ENCODE results near the gene ABAT. TPM values are rescaled to one million over a fixed set of nuclear protein-coding genes. Genes with fewer than 3 reads are reported as not detected.
A peak's percentile ranks its signal among the peaks of the same experiment; 100 is the strongest.
"Not testable (repeated sequence)": the region's sequence is repeated elsewhere in the genome, so short reads cannot be mapped to it uniquely, and the experiment has no call there.

The ABAT gene
- total and polyA plus RNA-seq, 5 donors from 2014 or later, result 2.3 to 13.9 (median 3.3) TPM

DNA sequence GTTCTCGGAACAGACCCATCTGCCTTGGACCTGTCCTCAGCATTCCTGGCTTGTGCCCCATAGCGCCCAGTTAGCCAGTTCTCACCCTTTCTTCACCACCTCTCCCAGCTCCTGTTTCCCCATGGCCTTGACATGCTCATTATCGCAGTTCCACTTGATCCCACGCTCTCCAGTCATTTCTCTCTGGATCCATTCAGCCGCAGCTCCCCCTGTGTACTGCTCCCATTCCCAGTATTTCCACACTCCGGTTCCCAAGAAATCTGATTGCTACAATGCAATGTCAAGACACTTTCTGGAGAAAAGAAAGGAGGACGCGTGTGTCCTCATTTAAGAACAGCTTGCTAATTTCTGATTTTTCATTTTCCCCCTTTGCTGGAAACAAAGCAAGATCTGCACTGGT is 67.7 kb downstream of the ABAT start:
- Histone ChIP-seq H3K36me3 (ENCODE audit: control insufficient read depth, insufficient read depth, low read length) (peaks cover 4% of the 10 kb centered on the region), H3K9me3 (ENCODE audit: control insufficient read depth in 2 of 2, low read length in 2 of 2) (no peaks in the 10 kb centered on the region), H3K4me1 (ENCODE audit: control insufficient read depth, insufficient read depth, low read length, poor library complexity, severe bottlenecking) (no peaks in the 10 kb centered on the region), H3K27ac (ENCODE audit: insufficient read depth, low read length, poor library complexity, severe bottlenecking) (no peak overlapping the region), H3K27me3 (ENCODE audit: control insufficient read depth, insufficient read depth, low read length) (no peaks in the 10 kb centered on the region), H3K4me3 (ENCODE audit: low read depth, low read length) (no peak overlapping the region)
- Mint-ChIP-seq H3K4me1 (no peaks in the 10 kb centered on the region), H3K27ac (peak overlapping the region in 1 of 3 donors; percentile 2), H3K9me3 (peaks cover 0 to 3% (median 0%) of the 10 kb centered on the region in 7 donors), H3K36me3 (peaks cover 24% of the 10 kb centered on the region), H3K4me3 (no peak overlapping the region), H3K27me3 (no peaks in the 10 kb centered on the region)
- DNase-seq (no peak), ATAC-seq (ENCODE audit: low read depth in 2 of 2) (no peak)

GRCh38 chr16:8748944-8749343 is 74.5 kb downstream of the ABAT start:
- not testable (repeated sequence) for ATAC-seq (ENCODE audit: low read depth in 2 of 2); DNase-seq; H3K27me3 Mint-ChIP-seq; H3K4me3 Mint-ChIP-seq; H3K4me3 ChIP-seq (ENCODE audit: low read depth, low read length); H3K9me3 Mint-ChIP-seq; H3K27ac ChIP-seq (ENCODE audit: insufficient read depth, low read length, poor library complexity, severe bottlenecking); H3K9me3 ChIP-seq (ENCODE audit: control insufficient read depth in 2 of 2, low read length in 2 of 2); H3K27me3 ChIP-seq (ENCODE audit: control insufficient read depth, insufficient read depth, low read length); H3K4me1 Mint-ChIP-seq; H3K4me1 ChIP-seq (ENCODE audit: control insufficient read depth, insufficient read depth, low read length, poor library complexity, severe bottlenecking)
- Mint-ChIP-seq H3K27ac (peak overlapping the region in 1 of 3 donors; percentile 1), H3K36me3 (peaks cover 16% of the 10 kb centered on the region)
- H3K36me3 ChIP-seq (ENCODE audit: control insufficient read depth, insufficient read depth, low read length), result peaks cover 15% of the 10 kb centered on the region

- H3K36me3 ChIP-seq (ENCODE audit: control insufficient read depth, insufficient read depth, low read length), result peaks cover 15% of the 10 kb centered on the region
- no peaks in the 10 kb centered on the region for H3K27me3 Mint-ChIP-seq
- peaks cover 17% of the 10 kb centered on the region for H3K36me3 Mint-ChIP-seq
- H3K27me3 ChIP-seq (ENCODE audit: control insufficient read depth, insufficient read depth, low read length), result no peaks in the 10 kb centered on the region
- DNase-seq (no peak), ATAC-seq (ENCODE audit: low read depth in 2 of 2) (no peak)
- no peak overlapping the region for H3K4me3 ChIP-seq (ENCODE audit: low read depth, low read length)
- no peaks in the 10 kb centered on the region for H3K4me1 ChIP-seq (ENCODE audit: control insufficient read depth, insufficient read depth, low read length, poor library complexity, severe bottlenecking)
- H3K27ac Mint-ChIP-seq, result no peak overlapping the region
- no peak overlapping the region for H3K4me3 Mint-ChIP-seq
- peaks cover 0 to 1% (median 0%) of the 10 kb centered on the region in 7 donors for H3K9me3 Mint-ChIP-seq
- H3K9me3 ChIP-seq (ENCODE audit: control insufficient read depth in 2 of 2, low read length in 2 of 2), result no peaks in the 10 kb centered on the region
- H3K4me1 Mint-ChIP-seq, result no peaks in the 10 kb centered on the region
- H3K27ac ChIP-seq (ENCODE audit: insufficient read depth, low read length, poor library complexity, severe bottlenecking), result no peak overlapping the region
These were observed 77.3 kb downstream of the ABAT start for GRCh38 chr16:8751481-8752311.

GRCh38 chr16:8752706-8753105 is 78.3 kb downstream of the ABAT start:
- Mint-ChIP-seq H3K4me3 (no peak overlapping the region), H3K9me3 (peaks cover 0 to 1% (median 0%) of the 10 kb centered on the region in 7 donors), H3K27ac (no peak overlapping the region), H3K36me3 (peaks cover 19% of the 10 kb centered on the region), H3K27me3 (no peaks in the 10 kb centered on the region), H3K4me1 (no peaks in the 10 kb centered on the region)
- Histone ChIP-seq H3K27me3 (ENCODE audit: control insufficient read depth, insufficient read depth, low read length) (no peaks in the 10 kb centered on the region), H3K4me1 (ENCODE audit: control insufficient read depth, insufficient read depth, low read length, poor library complexity, severe bottlenecking) (no peaks in the 10 kb centered on the region), H3K27ac (ENCODE audit: insufficient read depth, low read length, poor library complexity, severe bottlenecking) (no peak overlapping the region), H3K4me3 (ENCODE audit: low read depth, low read length) (no peak overlapping the region), H3K36me3 (ENCODE audit: control insufficient read depth, insufficient read depth, low read length) (peaks cover 11% of the 10 kb centered on the region), H3K9me3 (ENCODE audit: control insufficient read depth in 2 of 2, low read length in 2 of 2) (no peaks in the 10 kb centered on the region)
- ATAC-seq (ENCODE audit: low read depth in 2 of 2), result no peak
- no peak for DNase-seq

GRCh38 chr16:8753416-8754054 is 79.1 kb downstream of the ABAT start:
- Mint-ChIP-seq H3K4me1 (no peaks in the 10 kb centered on the region), H3K9me3 (peaks cover 0 to 1% (median 0%) of the 10 kb centered on the region in 7 donors), H3K27ac (no peak overlapping the region), H3K4me3 (no peak overlapping the region), H3K36me3 (peaks cover 27% of the 10 kb centered on the region), H3K27me3 (no peaks in the 10 kb centered on the region)
- H3K4me1 ChIP-seq (ENCODE audit: control insufficient read depth, insufficient read depth, low read length, poor library complexity, severe bottlenecking), result no peaks in the 10 kb centered on the region
- H3K9me3 ChIP-seq (ENCODE audit: control insufficient read depth in 2 of 2, low read length in 2 of 2), result no peaks in the 10 kb centered on the region
- no peak overlapping the region for H3K27ac ChIP-seq (ENCODE audit: insufficient read depth, low read length, poor library complexity, severe bottlenecking)
- ATAC-seq (ENCODE audit: low read depth in 2 of 2) (no peak), DNase-seq (no peak)
- H3K27me3 ChIP-seq (ENCODE audit: control insufficient read depth, insufficient read depth, low read length), result no peaks in the 10 kb centered on the region
- peaks cover 10% of the 10 kb centered on the region for H3K36me3 ChIP-seq (ENCODE audit: control insufficient read depth, insufficient read depth, low read length)
- H3K4me3 ChIP-seq (ENCODE audit: low read depth, low read length), result no peak overlapping the region

DNA sequence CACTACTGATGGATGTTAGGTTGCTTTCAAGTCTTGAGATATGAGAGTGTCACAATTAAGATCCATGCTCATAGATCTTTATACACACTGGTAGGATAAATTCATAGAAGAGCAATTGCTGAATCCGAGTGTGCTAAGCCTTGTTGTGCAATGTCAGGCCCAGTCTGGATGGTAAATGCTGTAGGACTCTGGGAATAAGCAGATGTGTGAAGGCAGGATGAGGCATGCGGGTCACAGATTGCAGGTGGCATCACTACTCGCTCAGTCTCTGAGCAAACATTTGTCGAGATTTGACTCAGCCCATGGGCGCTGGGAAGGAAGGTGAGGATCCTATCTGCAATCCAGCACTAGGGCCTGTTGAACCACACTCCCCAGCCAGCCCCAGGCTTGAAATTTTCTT is 82.3 kb downstream of the ABAT start:
- no peak for DNase-seq
- Mint-ChIP-seq H3K9me3 (peaks cover 0 to 1% (median 0%) of the 10 kb centered on the region in 7 donors), H3K4me3 (no peak overlapping the region), H3K4me1 (no peaks in the 10 kb centered on the region), H3K36me3 (peaks cover 30% of the 10 kb centered on the region), H3K27me3 (no peaks in the 10 kb centered on the region), H3K27ac (no peak overlapping the region)
- no peaks in the 10 kb centered on the region for H3K27me3 ChIP-seq (ENCODE audit: control insufficient read depth, insufficient read depth, low read length)
- H3K27ac ChIP-seq (ENCODE audit: insufficient read depth, low read length, poor library complexity, severe bottlenecking), result no peak overlapping the region
- peaks cover 9% of the 10 kb centered on the region for H3K36me3 ChIP-seq (ENCODE audit: control insufficient read depth, insufficient read depth, low read length)
- no peak overlapping the region for H3K4me3 ChIP-seq (ENCODE audit: low read depth, low read length)
- H3K4me1 ChIP-seq (ENCODE audit: control insufficient read depth, insufficient read depth, low read length, poor library complexity, severe bottlenecking), result no peaks in the 10 kb centered on the region
- no peak for ATAC-seq (ENCODE audit: low read depth in 2 of 2)
- H3K9me3 ChIP-seq (ENCODE audit: control insufficient read depth in 2 of 2, low read length in 2 of 2), result no peaks in the 10 kb centered on the region

DNA sequence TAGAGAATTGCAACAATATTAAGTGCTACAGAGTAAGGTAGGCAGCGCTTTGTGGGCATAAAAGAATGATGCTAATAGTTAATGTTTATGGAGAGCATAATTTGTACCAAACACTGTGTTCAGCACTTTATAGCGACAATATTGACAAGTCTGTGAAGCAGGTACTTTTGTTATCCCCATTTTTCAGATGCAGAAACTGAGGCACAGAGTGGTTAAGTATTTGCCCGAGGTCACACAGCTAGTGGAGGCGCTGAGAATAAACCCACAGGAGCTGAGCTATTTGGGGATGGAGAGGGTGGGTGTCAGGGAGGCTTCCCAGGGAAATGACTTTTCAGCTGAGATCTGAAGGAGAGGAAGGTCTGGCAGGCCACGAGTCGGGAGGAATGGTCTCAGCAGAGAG is 83.6 kb downstream of the ABAT start:
- Histone ChIP-seq H3K9me3 (ENCODE audit: control insufficient read depth in 2 of 2, low read length in 2 of 2) (no peaks in the 10 kb centered on the region), H3K36me3 (ENCODE audit: control insufficient read depth, insufficient read depth, low read length) (peaks cover 6% of the 10 kb centered on the region), H3K4me1 (ENCODE audit: control insufficient read depth, insufficient read depth, low read length, poor library complexity, severe bottlenecking) (no peaks in the 10 kb centered on the region), H3K4me3 (ENCODE audit: low read depth, low read length) (no peak overlapping the region), H3K27me3 (ENCODE audit: control insufficient read depth, insufficient read depth, low read length) (no peaks in the 10 kb centered on the region), H3K27ac (ENCODE audit: insufficient read depth, low read length, poor library complexity, severe bottlenecking) (no peak overlapping the region)
- peaks cover 0 to 1% (median 0%) of the 10 kb centered on the region in 7 donors for H3K9me3 Mint-ChIP-seq
- DNase-seq (no peak), ATAC-seq (ENCODE audit: low read depth in 2 of 2) (no peak)
- no peak overlapping the region for H3K4me3 Mint-ChIP-seq
- peaks cover 36% of the 10 kb centered on the region for H3K36me3 Mint-ChIP-seq
- H3K27ac Mint-ChIP-seq, result no peak overlapping the region
- no peaks in the 10 kb centered on the region for H3K27me3 Mint-ChIP-seq
- H3K4me1 Mint-ChIP-seq, result no peaks in the 10 kb centered on the region
